Measurements from ENCODE around the gene C2.
"Not testable (repeated sequence)": the region's sequence is repeated elsewhere in the genome, so short reads cannot be mapped to it uniquely, and the experiment has no call there.

The C2 gene

DNA sequence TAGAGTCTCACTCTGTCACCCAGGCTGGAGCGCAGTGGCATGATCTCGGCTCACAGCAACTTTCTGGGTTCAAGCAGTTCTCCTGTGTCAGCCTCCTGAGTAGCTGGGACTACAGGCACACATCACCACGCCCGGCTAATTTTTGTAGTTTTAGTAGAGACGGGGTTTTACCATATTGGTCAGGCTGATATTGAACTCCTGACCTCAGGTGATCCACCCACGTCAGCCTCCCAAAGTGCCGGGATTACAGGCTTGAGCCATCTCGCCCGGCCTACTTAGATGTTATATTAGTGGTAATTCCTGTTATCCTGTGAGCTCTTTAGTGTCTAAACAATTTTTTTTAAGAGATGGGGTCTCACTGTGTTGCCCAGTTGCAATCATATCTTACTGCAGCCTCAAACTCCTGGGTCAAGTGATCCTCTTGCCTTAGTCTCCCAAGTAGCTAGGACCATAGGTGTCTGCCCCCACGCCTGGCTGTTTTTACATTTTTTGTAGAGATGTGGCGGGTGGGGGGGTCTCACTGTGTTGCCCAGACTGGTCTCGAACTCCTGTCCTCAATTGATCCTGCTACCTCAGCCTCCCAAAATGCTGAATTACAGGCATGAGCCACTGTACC is 50.4 kb downstream of the C2 start:
- peaks cover 45% of the 10 kb centered on the region for H3K36me3 Mint-ChIP-seq (ENCODE audit: low read depth)
- TF ChIP-seq, protein P1, sequence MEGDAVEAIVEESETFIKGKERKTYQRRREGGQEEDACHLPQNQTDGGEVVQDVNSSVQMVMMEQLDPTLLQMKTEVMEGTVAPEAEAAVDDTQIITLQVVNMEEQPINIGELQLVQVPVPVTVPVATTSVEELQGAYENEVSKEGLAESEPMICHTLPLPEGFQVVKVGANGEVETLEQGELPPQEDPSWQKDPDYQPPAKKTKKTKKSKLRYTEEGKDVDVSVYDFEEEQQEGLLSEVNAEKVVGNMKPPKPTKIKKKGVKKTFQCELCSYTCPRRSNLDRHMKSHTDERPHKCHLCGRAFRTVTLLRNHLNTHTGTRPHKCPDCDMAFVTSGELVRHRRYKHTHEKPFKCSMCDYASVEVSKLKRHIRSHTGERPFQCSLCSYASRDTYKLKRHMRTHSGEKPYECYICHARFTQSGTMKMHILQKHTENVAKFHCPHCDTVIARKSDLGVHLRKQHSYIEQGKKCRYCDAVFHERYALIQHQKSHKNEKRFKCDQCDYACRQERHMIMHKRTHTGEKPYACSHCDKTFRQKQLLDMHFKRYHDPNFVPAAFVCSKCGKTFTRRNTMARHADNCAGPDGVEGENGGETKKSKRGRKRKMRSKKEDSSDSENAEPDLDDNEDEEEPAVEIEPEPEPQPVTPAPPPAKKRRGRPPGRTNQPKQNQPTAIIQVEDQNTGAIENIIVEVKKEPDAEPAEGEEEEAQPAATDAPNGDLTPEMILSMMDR (IDR thresholded peaks at IDR 0.05; ENCODE audit: unreplicated experiment in 3 of 3): no peak
- no peak overlapping the region for H3K4me3 Mint-ChIP-seq
- H3K27me3 Mint-ChIP-seq (ENCODE audit: low read depth): no peaks in the 10 kb centered on the region
- H3K27ac Mint-ChIP-seq: no peak overlapping the region
- peaks cover 7% of the 10 kb centered on the region for H3K4me1 Mint-ChIP-seq
- peaks cover 3% of the 10 kb centered on the region for H3K9me3 Mint-ChIP-seq

DNA sequence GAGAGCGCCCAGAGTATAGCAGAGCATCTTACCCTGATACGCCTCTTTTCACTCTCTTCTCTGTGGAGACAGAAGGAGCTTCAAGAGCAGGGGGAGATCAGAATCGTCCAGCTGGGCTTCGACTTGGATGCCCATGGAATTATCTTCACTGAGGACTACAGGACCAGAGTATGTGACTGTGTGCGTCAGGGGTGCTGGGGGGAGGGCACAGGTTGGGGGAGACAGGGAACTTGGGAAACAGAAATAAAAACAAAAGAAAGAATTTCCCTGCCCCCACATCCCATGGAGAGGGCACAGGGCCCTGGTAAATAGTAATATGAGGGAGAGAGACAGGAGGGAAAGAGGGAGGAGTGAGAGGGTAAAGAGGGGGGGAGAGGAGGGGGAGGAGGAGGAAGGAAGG is 51.3 kb downstream of the C2 start:
- H3K36me3 Mint-ChIP-seq (ENCODE audit: low read depth): peaks cover 36% of the 10 kb centered on the region
- H3K4me1 Mint-ChIP-seq: no peaks in the 10 kb centered on the region
- H3K4me3 Mint-ChIP-seq: no peak overlapping the region
- peak overlapping the region in 1 of 3 experiments; percentile 44 for H3K27ac Mint-ChIP-seq
- TF ChIP-seq, protein P1 (IDR thresholded peaks at IDR 0.05; ENCODE audit: unreplicated experiment in 3 of 3): no peak
- no peaks in the 10 kb centered on the region for H3K27me3 Mint-ChIP-seq (ENCODE audit: low read depth)
- peaks cover 3% of the 10 kb centered on the region for H3K9me3 Mint-ChIP-seq

DNA sequence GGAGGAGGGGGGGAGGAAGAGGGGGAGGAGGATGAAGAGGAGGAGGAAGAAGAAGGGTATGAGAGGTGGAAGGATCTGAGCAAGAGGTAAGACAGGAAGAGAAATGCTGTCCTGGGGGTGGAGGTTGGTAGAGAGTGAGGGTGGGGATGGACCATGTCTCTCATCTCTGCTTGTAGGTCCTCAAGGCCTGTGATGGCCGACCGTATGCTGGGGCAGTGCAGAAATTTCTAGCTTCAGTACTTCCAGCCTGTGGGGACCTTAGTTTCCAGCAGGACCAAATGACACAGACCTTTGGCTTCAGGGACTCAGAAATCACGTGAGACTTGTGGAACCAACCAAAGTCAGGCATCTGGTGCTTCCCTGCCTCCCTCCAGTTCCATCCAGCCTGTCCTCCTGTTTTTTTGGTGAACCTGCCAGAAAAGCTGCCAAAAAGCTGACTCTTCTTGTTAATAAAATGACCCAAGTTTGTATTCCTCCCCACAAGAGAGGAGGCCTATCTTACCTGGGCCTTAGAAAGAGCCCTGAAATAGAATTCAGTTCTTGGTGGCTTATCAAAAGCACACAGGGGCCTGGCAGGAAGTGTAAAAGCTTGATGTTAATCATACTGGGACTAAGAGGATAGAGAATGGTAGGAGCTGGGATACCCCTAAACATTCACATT is 51.9 kb downstream of the C2 start:
- TF ChIP-seq, protein P1 (IDR thresholded peaks at IDR 0.05; ENCODE audit: unreplicated experiment in 3 of 3): no peak
- Mint-ChIP-seq H3K27me3 (ENCODE audit: low read depth) (no peaks in the 10 kb centered on the region), H3K9me3 (peaks cover 3% of the 10 kb centered on the region), H3K4me3 (no peak overlapping the region), H3K27ac (no peak overlapping the region), H3K4me1 (no peaks in the 10 kb centered on the region), H3K36me3 (ENCODE audit: low read depth) (peaks cover 31% of the 10 kb centered on the region)

DNA sequence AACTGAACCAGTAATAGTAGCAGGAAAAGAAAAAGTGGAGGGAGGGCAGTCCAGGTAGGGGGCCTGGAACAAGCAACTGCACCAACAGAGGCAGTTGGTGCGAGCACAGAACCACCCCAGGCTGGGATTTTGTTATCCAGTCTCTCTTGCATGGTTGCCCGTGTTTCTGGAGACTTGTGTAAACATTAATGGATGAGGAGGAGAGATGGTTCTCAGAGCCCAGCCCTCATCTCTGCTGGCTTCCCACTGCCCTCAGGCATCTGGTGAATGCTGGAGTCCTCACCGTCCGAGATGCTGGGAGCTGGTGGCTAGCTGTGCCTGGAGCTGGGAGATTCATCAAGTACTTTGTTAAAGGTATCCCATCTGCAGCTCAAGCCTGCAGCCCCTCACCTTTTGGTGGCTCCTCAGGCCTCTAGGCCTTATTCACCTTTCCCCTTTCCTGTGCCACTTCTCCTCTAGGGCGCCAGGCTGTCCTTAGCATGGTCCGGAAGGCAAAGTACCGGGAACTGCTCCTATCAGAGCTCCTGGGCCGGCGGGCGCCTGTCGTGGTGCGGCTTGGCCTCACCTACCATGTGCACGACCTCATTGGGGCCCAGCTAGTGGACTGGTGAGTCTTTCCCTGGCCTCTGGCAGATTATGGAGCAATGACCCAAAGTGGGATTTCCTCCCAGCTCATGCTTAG is 52.8 kb downstream of the C2 start:
- not testable (repeated sequence) for H3K9me3 Mint-ChIP-seq; H3K27ac Mint-ChIP-seq; H3K4me1 Mint-ChIP-seq; H3K4me3 Mint-ChIP-seq; H3K27me3 Mint-ChIP-seq (ENCODE audit: low read depth)
- peaks cover 21% of the 10 kb centered on the region for H3K36me3 Mint-ChIP-seq (ENCODE audit: low read depth)

DNA sequence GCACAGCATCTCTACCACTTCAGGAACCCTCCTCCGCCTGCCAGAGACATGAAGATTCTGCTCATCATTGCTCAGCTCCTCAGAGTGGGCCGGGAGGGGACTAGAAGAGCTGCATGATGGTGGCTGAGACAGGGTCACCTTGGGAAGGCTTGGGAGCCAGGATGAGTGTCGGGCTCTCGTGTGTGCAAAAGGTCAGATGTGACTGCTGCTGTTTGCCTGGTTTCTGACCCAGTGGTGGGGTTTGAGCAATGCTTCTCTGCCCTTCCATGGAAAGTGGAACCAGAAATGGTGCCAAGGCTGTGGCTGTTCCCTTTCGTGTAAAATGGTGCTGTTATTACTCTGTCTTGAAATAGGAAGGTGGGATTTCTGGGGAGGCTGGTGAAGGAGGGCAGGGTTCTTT is 53.5 kb downstream of the C2 start:
- H3K4me3 Mint-ChIP-seq; H3K27ac Mint-ChIP-seq; H3K27me3 Mint-ChIP-seq (ENCODE audit: low read depth); H3K4me1 Mint-ChIP-seq; H3K9me3 Mint-ChIP-seq: not testable (repeated sequence)
- H3K36me3 Mint-ChIP-seq (ENCODE audit: low read depth): peaks cover 18% of the 10 kb centered on the region

DNA sequence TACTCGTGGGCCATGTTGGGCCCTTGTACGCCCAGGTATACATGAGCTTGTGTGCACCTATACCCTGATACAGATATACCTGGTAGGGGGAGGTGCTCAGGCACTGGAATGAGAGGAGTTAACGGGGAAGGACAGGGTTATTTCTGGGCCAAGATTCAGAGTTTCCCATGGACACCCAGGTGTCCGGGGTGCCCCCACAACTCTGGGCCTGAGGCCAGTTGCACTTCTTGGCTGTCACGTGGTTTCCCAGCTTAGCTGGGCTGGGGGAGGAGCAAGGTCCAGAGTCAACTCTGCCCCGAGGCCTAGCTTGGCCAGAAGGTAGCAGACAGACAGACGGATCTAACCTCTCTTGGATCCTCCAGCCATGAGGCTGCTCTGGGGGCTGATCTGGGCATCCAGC is 54.2 kb downstream of the C2 start, which contains the start of gene C4A:
Gene C4A, plus strand, starts transcription at position 314 of the 400 bp plus-strand sequence. Its CDS starts 51 bp downstream, at position 365.
- peaks cover 16% of the 10 kb centered on the region for H3K36me3 Mint-ChIP-seq (ENCODE audit: low read depth)
- not testable (repeated sequence) for H3K27ac Mint-ChIP-seq; H3K4me3 Mint-ChIP-seq; H3K27me3 Mint-ChIP-seq (ENCODE audit: low read depth); H3K9me3 Mint-ChIP-seq; H3K4me1 Mint-ChIP-seq

DNA sequence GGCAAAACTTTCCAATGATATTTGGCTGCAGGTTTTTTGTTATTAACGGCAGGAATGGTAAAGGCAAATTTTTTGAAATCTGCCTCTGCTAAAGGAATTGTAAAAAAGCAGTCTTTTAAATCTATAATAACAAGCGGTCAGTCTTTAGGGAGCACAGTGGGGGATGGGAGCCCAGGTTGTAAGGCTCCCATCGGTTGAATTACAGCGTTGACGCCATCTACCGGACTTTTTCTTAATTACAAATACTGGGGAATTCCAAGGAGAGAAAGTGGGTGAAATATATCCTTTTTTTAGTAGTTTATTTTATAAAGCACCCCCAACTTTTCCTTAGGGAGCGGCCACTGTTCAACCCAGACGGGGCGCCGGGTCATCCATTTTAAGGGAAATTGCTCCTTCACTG is 61.8 kb downstream of the C2 start:
- not testable (repeated sequence) for H3K27me3 Mint-ChIP-seq (ENCODE audit: low read depth); H3K9me3 Mint-ChIP-seq; H3K4me1 Mint-ChIP-seq; H3K4me3 Mint-ChIP-seq; H3K27ac Mint-ChIP-seq; H3K36me3 Mint-ChIP-seq (ENCODE audit: low read depth)

DNA sequence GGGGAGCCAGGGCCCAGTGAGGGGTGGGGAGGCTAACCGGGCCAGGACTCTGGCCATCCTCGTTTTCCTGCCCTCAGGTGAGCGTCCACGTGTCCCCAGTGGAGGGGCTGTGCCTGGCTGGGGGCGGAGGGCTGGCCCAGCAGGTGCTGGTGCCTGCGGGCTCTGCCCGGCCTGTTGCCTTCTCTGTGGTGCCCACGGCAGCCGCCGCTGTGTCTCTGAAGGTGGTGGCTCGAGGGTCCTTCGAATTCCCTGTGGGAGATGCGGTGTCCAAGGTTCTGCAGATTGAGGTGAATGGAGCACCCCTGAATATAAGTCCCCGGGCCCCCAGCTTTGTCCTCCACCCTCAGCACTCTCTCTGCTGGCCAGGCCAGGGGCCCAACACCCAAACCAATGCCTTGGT is 66.9 kb downstream of the C2 start:
- not testable (repeated sequence) for H3K27ac Mint-ChIP-seq; H3K36me3 Mint-ChIP-seq (ENCODE audit: low read depth); H3K9me3 Mint-ChIP-seq; H3K4me1 Mint-ChIP-seq; H3K4me3 Mint-ChIP-seq; H3K27me3 Mint-ChIP-seq (ENCODE audit: low read depth)
